ENCODE data around the gene PLEKHG4B. TPM values are rescaled to one million over a fixed set of nuclear protein-coding genes. Genes with fewer than 3 reads are reported as not detected.
A peak's percentile ranks its signal among the peaks of the same experiment; 100 is the strongest.
"Not testable (repeated sequence)": the region's sequence is repeated elsewhere in the genome, so short reads cannot be mapped to it uniquely, and the experiment has no call there.

PLEKHG4B gene
- total RNA-seq, 1 donor from 2014 or later: 49.4 TPM

GRCh38 chr5:213803-214395, 121.9 kb downstream of the PLEKHG4B start:
- Mint-ChIP-seq H3K36me3 (ENCODE audit: unreplicated experiment) (peaks cover 6% of the 10 kb centered on the region), H3K27me3 (ENCODE audit: unreplicated experiment) (peaks cover 4% of the 10 kb centered on the region), H3K4me1 (ENCODE audit: low read depth, unreplicated experiment) (peaks cover 16% of the 10 kb centered on the region), H3K9me3 (ENCODE audit: unreplicated experiment) (peaks cover 2% of the 10 kb centered on the region), H3K4me3 (ENCODE audit: unreplicated experiment) (no peak overlapping the region), H3K27ac (ENCODE audit: unreplicated experiment) (no peak overlapping the region)
- DNase-seq: no peak
- no peak for TF ChIP-seq CTCF (IDR thresholded peaks at IDR 0.05; ENCODE audit: partially characterized antibody, unreplicated experiment)

- not testable (repeated sequence) for DNase-seq; H3K4me3 Mint-ChIP-seq (ENCODE audit: unreplicated experiment); H3K36me3 Mint-ChIP-seq (ENCODE audit: unreplicated experiment); H3K27ac Mint-ChIP-seq (ENCODE audit: unreplicated experiment); H3K9me3 Mint-ChIP-seq (ENCODE audit: unreplicated experiment); H3K27me3 Mint-ChIP-seq (ENCODE audit: unreplicated experiment)
- H3K4me1 Mint-ChIP-seq (ENCODE audit: low read depth, unreplicated experiment): peaks cover 13% of the 10 kb centered on the region
Observed at GRCh38 chr5:215256-215655, 123.3 kb downstream of the PLEKHG4B start.

GRCh38 chr5:216076-216475, 124.1 kb downstream of the PLEKHG4B start:
- H3K4me1 Mint-ChIP-seq (ENCODE audit: low read depth, unreplicated experiment): peaks cover 12% of the 10 kb centered on the region
- H3K4me3 Mint-ChIP-seq (ENCODE audit: unreplicated experiment); H3K27me3 Mint-ChIP-seq (ENCODE audit: unreplicated experiment); H3K36me3 Mint-ChIP-seq (ENCODE audit: unreplicated experiment); H3K27ac Mint-ChIP-seq (ENCODE audit: unreplicated experiment); DNase-seq; H3K9me3 Mint-ChIP-seq (ENCODE audit: unreplicated experiment): not testable (repeated sequence)

GRCh38 chr5:217494-218456, 125.8 kb downstream of the PLEKHG4B start, which contains the start of the genes CCDC127 and SDHA:
TSS of gene CCDC127 (minus strand) at chr5:218153. CDS start at chr5:216849, 1,304 bp downstream.
TSS of gene SDHA (plus strand) at chr5:218320. CDS start at chr5:218356, 36 bp downstream.
- Mint-ChIP-seq H3K27ac (ENCODE audit: unreplicated experiment) (peak within 1 kb of the TSS; percentile 87), H3K4me1 (ENCODE audit: low read depth, unreplicated experiment) (peaks cover 18% of the 10 kb centered on the region), H3K4me3 (ENCODE audit: unreplicated experiment) (peak within 1 kb of the TSS; percentile 97)
- DNase-seq: peak; percentile 100
- TF ChIP-seq CTCF (IDR thresholded peaks at IDR 0.05; ENCODE audit: partially characterized antibody, unreplicated experiment): peak; percentile 25
- not testable (repeated sequence) for H3K27me3 Mint-ChIP-seq (ENCODE audit: unreplicated experiment); H3K36me3 Mint-ChIP-seq (ENCODE audit: unreplicated experiment); H3K9me3 Mint-ChIP-seq (ENCODE audit: unreplicated experiment)

- DNase-seq: peak; percentile 66
- Mint-ChIP-seq H3K9me3 (ENCODE audit: unreplicated experiment) (no peaks in the 10 kb centered on the region), H3K4me3 (ENCODE audit: unreplicated experiment) (peak overlapping the region; percentile 97), H3K36me3 (ENCODE audit: unreplicated experiment) (peaks cover 3% of the 10 kb centered on the region), H3K4me1 (ENCODE audit: low read depth, unreplicated experiment) (peaks cover 18% of the 10 kb centered on the region), H3K27ac (ENCODE audit: unreplicated experiment) (peak overlapping the region; percentile 87), H3K27me3 (ENCODE audit: unreplicated experiment) (peaks cover 2% of the 10 kb centered on the region)
- no peak for TF ChIP-seq CTCF (IDR thresholded peaks at IDR 0.05; ENCODE audit: partially characterized antibody, unreplicated experiment)
Observed at GRCh38 chr5:218457-219291, 126.7 kb downstream of the PLEKHG4B start.

Data from glutamatergic neuron (in vitro differentiated cells).